Stimulated activated CD4-positive, alpha-beta T cell treated with anti-CD3 and anti-CD28 coated beads, Interleukin-15, amount 100 ng/mL, for 1 hour (primary cell): ENCODE results near the gene NAGS.
"Not testable (repeated sequence)": the region's sequence is repeated elsewhere in the genome, so short reads cannot be mapped to it uniquely, and the experiment has no call there.

Experiments used
- DNase-seq, 2 donors: peaks; one replicate each; pipeline ENCODE4 v3.0.0-alpha.2; 2020; ENCODE audit warnings: low read depth in 1 of 2, low spot score in 1 of 2

The NAGS gene, protein sequence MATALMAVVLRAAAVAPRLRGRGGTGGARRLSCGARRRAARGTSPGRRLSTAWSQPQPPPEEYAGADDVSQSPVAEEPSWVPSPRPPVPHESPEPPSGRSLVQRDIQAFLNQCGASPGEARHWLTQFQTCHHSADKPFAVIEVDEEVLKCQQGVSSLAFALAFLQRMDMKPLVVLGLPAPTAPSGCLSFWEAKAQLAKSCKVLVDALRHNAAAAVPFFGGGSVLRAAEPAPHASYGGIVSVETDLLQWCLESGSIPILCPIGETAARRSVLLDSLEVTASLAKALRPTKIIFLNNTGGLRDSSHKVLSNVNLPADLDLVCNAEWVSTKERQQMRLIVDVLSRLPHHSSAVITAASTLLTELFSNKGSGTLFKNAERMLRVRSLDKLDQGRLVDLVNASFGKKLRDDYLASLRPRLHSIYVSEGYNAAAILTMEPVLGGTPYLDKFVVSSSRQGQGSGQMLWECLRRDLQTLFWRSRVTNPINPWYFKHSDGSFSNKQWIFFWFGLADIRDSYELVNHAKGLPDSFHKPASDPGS

DNA sequence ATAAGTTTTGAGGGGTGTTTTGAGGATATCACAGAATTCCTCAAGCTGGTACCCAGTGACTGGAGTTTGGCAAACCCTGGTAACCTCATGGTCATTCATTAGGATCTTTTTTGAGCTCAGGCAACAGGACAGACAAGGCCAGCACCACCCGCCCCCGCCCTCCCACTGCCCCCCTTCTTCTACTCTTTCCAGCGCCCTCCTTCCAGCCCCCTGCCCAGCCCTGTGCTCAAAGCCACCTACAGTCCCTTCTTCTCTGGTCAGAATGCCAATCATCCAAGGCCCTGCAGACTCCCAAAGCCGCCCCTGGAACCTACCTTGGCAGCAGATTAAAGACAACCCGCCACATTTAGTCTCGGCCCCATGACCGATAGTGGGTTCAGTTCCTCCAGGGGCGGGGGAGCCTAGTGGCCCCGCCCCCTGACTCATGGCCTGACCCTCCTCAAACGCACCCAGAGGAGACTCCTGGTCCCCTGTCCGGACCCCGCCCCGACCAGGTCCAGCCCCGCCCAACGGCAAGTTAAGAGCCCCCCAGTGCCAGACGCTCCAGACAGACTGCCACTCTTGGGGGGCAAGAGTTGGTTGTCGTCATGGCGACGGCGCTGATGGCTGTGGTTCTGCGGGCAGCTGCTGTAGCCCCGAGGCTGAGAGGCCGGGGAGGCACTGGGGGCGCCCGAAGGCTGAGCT lies at the start of gene NAGS:
Gene NAGS (plus strand): TSS at position 546 of the 684 bp plus-strand sequence. CDS start 42 bp downstream, at position 588.
- no peak for DNase-seq

DNA sequence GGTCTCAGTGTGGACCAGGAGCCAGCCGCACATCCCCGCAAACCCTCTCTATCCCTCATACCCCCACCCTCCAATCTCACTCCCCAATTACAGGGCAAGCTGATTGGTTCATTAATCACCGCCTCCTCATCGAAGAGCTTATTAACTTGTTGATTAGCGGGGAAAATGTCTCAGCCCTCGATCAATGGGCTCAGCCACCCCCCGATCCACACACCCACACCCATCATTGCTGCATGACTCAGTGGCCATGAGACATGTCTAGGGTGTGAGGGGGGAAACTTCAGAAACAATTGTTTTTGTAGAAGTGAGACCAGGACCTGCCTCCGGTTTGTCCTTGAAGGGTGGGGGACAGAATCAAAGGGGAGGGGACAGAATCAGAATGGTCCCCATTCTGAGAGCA lies 48.2 kb upstream of the NAGS start:
- DNase-seq = no peak

DNA sequence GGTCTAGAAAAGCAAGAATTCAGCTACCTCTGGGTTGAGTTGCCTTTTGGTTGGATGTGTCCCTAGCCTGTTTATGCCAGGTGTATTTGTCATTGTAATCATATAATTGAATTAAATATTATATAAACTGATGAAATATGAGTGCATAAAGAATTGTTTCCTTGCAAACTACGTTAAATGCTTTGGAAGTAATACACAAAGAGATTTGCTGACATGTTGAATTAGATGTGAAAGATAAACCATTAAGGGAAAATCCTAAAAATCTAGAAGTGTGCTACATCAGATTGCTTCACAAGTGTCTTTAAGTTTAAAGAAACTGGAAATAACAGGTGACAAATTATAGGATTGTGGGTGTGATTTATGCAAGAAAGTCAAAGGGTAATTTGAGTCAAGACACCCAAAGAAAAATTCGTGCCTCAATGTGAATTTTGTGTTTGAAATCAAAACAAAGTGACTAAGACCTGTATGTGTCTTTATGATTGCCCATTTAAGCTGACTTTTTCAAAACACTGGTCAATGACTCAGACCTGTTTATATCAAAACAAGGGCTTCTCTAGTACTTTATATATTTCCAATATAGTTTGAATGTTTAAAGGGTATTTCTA lies 45.6 kb upstream of the NAGS start:
- DNase-seq = no peak

DNA sequence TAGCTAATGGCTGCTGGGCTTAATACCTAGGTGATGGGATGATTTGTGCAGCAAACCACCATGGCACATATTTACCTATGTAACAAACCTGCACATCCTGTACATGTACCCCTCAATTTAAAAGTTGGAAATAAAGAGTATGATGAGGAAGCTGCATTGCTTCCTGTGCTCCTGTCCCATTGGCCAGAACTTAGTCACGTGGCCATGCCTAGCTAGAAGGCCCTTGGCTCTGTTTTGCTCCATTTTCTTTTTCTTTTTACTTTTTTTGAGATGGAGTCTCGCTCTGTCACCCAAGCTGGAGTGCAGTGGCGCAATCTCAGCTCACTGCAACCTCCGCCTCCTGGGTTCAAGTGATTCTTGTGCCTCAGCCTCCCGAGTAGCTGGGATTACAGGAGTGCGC lies 43.1 kb upstream of the NAGS start:
- not testable (repeated sequence) for DNase-seq

DNA sequence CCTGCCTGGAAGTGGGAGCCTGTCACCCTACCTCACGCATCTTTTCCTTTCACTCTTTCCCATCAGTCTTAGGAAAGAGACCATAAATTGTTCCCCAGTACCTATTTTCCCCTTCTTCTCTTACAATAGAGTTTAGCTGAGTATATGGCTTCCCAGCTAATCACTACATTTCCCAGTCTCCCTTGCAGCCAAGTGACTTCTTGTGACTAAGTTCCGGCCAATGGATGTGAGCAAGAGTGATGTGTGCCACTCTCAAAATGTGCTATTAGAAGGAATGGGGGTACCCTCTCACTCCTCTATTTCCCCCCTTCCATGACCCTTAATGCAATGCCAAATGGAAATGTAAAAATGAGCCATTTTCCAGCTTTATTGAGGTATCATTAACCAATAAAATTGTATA lies 42.5 kb upstream of the NAGS start:
- no peak for DNase-seq

DNA sequence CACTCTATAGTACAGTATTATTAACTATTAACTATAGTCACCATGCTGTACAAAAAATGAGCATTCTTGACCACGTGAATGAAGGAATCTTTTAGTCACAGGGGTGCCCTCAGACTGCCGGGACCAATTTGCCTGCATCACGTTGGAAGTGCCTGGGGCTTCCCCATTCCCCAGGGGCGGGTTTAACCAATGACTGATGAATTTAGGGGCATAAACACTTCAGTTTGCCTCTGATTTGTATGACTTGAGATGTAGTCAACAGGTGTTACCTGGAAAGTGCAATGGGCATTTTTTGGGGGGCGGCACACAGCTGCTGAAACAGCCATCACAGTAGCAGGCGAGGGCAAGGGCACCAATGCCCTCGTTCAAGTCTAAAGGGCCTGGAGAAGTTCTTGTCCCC lies 41.9 kb upstream of the NAGS start:
- DNase-seq = no peak

DNA sequence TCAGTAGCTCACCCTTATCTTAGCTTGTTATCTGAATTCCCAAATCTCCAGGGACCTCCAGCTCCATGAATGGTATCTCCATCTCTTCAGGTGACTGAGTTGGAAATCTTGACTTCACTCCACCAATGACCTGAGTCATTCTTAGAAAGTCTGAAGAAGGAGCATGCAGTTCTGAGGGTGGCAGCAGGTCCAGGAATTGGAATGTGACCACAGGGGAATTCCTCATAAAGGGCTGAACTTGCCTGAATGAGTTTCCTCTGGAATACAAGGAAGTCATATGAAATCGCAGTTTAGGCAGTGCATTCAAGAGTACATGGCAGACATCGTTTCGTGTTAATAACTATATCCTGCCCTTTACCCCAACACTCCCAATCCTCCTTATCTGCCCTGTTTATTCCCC lies 38.1 kb upstream of the NAGS start:
- DNase-seq = no peak

DNA sequence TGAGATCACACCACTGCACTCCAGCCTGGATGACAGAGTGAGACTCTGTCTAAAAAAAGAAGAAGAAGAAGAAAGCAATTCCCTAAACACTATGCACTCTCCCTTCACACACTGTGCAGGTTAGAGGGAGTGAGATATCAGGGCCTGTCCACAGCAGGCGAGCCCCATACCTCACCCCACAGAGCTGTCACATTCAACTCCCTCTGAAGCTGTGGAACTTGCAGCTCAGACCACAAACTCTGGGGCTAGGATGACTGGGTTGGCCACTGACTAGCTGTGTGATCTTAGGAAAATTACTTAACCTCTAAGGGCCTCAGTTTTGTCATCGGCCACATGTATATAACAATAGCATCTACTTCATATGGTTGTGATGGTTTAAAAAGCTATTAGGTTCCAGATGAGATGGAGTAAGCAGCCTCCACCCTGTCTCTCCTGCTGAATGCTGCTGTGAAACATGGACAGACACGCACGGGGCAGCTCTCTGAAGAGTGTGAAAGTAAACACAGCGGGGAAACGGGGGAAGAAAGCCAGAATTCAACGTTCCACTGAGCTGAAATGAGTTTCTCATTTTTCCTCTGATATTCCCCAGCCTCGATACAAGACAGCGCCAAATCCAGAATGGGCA lies 37.1 kb upstream of the NAGS start:
- DNase-seq = no peak

DNA sequence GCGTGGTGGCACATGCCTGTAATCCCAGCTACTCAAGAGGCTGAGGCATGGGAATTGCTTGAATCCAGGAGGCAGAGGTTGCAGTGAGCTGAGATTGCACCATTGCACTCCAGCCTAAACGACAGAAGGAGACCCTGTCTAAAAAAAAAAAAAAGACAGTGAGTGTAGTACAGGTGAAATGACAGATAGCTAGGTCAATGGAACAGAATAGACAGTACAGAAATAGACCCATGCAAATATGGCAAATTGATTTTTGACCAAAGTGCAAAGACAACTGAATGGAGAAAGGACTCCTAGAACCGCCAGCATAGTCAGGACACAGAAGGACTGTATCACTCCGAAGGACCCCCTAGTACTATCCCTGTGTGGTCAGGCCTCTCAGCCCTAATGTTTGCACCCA lies 34.1 kb upstream of the NAGS start:
- no peak for DNase-seq

DNA sequence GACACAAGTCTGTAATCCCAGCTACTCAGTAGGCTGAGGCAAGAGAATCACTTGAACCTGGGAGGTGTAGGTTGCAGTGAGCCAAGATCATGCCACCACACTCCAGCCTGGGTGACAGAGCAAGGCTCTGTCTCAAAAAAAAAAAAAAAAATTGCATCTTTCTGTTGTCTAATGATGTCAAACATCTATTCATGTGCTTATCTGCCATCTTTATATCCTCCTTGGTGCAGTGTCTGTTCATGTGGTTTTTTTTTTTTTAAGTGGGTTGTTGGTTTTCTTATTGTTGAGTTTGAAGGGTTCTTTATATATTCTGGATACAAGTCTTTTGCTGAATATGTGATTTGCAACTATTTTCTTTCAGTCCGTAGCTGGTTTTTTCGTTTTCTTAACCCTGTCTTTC lies 33.0 kb upstream of the NAGS start:
- DNase-seq = not testable (repeated sequence)

DNA sequence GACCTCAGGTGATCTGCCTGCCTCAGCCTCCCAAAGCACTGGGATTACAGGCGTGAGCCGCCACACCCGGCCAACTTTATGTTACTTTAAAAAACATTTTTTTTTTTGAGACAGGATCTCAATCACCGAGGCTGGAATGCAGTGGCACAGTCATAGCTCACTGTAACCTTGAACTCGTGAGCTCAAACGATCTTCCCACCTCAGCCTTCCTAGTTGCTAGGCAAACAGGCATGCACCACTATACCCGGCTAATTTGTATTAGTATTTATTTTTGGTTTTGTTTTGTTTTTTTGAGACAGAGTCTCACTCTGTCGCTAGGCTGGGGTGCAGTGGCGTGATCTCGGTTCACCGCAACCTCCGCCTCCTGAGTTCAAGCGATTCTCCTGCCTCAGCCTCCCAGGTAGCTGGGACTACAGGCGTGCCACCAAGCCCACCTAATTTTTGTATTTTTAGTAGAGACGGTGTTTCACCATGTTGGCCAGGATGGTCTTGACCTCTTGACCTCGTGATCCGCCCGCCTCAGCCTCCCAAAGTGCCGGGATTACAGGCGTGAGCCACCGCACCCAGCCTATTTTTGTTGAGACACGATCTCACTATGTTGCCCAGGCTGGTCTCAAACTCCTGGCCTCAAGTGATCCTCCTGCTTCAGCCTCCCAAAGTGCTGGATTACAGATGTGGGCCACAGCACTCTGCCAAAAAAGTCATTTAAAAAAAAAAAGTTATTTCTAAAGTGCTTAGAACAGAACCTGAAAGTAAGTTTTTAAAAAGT lies 31.8 kb upstream of the NAGS start:
- not testable (repeated sequence) for DNase-seq

DNA sequence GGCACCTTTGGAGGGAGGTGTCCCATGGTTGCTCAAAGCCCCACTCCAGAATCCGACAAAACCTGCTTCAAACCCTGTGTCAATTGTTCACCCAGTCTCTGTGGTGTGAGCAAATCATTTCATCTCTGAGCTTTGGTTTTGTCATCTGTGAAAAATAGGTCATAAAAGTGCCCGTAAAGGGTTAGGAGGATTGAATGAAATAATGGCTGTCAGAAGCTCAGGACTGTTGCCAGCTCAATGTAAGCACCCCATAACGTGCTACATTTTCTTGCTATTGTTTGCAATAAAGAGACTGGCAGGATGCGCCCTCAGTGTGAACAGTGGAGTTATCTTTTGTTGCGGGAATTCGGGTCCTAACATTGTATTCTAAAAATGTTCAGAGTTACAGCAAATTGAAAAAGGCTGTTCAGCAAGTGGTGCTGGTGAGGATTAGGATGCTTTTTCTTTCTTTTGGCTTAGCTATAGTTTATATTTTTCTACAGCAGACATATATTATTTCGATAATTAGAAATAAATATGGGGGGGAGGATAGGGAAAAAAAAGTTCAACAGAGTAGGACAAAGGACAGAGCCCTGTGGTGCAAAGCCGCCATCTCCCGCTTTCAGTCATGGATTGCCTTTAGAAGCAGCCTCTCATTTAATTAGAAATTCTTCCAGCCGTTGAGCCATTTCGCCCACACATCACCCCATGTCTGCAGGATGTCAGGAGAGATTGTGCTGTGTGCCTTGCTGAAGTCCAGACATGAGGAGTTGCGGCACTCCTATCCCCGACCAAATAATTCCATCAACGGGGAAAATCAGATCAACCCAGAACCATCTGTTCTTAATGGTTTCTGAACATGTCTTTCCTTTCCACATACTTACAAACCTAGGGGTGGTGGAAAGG lies 29.8 kb upstream of the NAGS start:
- no peak for DNase-seq

DNA sequence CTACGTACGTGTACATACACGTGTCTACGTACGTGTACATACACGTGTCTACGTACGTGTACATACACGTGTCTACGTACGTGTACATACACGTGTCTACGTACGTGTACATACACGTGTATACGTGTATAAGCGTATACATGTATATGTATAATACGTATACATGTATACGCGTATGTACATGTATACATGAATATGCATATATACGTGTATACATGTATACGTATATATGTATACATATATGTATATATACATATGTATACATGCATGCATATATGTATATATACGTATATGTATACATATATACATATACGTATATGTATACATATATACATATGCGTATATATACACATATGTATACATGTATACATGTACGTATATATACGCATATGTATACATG lies 28.5 kb upstream of the NAGS start:
- no peak for DNase-seq

DNA sequence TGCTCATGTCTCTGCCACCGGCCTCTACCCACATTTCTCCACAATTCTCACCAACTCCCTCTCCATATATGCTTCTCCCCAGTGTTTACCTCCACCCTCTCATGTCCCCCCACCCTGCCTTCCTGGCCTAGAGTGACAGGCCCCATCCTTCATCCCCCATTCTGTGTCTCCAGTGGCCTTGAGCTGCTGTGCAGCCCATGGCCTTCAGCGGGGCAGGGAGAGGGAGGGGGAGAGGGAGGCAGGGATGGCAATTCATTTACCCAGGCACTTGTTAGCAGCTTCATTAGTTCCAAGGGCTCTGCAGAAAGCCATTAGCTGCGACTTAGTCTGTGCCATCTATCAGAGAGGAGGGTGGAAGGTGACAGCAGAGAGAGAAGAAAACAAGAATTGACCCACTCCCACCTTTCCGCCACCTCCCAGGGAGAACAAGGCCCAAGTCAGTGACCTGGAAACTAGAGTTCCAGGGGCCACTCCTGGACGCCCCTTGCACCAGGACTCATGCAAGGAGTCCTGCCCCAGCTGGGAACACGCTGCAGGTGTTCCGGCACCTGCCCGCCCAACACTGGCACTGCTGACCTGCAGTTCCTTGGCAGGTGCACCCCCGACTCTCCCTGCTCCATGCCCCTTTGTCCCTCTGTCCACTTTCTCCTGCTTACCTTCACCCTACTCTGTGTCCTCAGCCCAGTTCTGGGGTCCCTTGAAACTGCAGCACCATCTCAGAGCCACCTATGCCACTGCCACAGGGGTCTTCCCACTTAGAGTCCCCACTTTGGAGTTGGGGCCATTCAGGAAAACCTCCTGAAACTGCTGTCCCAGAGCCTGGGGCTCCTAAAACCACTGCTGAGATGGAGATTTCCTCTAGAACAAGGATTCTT lies 27.2 kb upstream of the NAGS start:
- no peak for DNase-seq

DNA sequence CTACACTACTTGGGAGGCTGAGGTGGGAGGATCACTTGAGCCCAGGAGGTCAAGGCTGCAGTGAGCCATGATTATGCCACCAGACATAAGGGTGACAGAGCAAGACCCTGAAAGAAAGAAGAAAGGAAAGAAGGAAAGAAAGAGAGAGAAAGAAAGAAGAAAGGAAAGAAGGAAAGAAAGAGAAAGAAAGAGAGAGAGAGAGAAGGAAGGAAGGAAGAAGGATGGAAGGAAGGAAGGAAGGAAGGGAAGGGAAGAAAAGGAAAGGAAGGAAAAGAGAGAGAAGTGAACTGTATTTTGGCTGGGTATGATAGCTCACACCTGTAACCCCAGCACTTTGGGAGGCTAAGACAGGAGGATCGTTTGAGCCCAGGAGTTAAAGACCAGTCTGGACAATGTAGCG lies 26.3 kb upstream of the NAGS start:
- DNase-seq = no peak

DNA sequence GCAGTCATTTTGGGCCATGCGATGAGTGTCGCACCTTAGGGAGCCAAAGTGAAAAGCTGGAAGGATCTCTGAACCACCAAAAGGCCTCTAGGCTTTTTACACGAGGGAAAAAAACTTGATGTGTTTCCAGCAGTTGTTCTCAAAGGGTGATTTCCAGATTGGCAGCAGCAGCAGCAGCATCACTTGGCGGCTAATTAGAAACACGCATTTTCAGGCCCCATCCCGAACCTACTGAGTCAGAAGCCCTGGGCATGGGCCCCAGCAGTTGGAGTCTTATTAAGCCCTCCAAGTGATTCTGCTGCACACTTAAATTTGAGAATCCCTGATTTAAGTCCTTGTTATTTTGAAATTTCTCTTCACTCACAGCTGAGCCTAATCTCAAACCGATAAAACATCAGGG lies 25.4 kb upstream of the NAGS start:
- no peak for DNase-seq

DNA sequence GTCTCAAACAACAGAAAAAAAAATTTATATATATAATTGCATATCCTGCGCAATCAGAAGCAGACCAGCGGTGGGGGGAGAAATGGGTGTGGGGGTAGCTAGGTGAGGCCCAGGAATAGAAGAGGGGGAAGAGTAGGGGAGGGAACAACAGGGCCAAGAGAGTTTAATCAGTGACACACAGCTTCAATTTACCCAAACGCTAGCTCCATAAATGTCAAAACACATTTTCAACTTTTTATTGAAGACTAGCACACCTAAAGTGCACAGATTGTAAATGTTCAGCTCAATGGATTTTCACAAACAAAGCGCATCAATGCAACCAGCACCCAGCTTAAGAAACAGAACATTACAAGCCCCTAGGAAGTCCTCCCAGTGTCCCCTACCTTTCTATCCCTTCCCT lies 24.8 kb upstream of the NAGS start:
- DNase-seq = no peak

DNA sequence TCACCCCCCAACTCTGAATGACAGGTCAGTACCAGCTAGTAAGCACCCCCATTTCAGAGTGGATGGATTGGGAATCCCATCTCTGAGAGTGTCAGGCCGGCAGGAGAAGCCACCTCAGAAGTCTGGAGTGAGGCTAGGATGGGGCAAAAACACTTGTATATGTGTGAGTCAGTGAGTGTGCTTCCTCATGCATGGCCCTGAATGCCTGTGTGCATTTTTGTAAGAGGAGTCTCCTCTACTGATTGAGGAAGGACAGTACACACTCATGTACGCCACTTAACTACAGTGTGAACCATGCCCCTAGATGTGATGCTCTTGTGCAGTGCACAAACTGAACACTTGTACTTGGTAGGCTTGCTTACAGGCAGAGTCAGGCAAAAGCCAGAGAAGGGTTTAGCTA lies 22.3 kb upstream of the NAGS start:
- no peak for DNase-seq

DNA sequence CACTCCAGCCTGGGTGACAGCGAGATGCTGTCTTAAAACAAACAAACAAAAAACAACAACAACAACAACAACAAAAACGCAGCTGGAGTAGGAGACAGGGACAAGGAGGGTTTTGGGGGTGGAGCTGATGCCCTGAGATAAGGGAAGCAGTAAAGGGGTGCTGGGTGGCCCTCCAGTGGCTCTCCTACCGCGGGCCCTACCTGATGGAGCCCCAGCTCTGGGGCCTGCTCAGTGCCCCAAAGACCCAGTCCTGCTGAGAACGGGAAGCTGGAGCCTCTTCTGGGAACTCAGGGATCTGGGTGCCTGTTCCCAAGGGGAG lies 21.3 kb upstream of the NAGS start:
- no peak for DNase-seq
